VCaP (cell line): Measurements from ENCODE around the gene CASTOR2.
"Not testable (repeated sequence)": the region's sequence is repeated elsewhere in the genome, so short reads cannot be mapped to it uniquely, and the experiment has no call there.

ENCODE experiments used
- H3K27ac ChIP-seq: fragments of 450-650 bp; 2 replicates; pipeline ENCODE4 v1.5.1; 2017

Gene CASTOR2

DNA sequence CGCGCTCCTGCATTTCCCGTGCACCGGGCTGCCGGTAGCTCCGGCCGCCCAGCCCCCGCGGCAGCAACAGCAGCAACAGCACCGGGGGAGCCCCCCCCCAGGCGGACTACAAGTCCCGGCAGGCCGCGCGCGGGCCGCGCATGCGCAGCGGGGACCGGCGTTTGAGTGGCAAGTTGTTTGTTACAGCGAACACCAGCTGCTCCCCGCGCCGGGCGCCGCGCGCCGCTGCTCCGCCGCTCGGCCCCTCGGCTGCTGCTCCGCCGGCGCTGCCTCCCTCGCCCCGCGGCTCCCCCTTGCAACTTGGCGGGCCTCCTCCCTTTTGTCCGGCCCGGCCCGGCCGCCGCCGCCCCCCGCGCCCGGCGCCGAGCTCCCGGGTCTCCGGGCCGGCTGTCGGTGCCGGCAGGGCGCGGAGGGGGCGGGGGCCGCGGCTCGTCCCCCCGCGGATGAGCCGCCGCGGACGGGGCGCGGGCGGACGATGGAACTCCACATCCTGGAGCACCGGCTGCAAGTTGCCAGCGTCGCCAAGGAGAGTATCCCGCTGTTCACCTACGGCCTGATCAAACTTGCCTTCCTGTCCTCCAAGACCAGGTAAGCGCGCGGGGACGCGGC, at the start of gene CASTOR2:
TSS of gene CASTOR2 (plus strand) at position 195 of the 609 bp plus-strand sequence. CDS start at position 476, 281 bp downstream.
- H3K27ac ChIP-seq = not testable (repeated sequence)

DNA sequence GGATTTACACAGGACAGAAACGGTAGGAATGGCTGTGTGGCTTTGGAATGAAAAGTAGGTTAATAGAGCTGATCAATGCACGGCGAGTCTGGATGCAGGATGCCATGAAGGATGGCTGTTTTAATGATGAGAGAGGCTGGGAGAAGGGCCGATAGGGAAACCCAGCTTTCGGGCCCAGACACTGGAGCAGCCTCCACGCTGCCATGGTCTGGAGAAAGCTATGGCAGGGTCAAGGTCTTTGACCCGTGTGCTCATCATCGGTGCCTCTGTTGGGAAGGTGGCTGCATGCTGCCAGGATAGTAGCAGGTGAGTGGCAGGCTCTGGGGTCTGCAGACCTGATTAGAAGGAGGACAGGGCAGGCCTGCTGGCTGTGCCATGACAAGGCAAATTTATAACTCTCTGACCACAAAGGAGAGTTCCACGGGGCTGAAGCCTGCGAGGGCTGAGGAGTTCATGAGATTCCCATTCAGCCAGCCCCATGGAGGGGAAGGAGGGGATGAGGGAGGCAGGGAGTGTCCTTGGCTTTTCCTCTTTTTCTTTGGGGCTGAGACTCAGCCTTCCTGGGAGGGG, 42.1 kb upstream of the CASTOR2 start:
- not testable (repeated sequence) for H3K27ac ChIP-seq

DNA sequence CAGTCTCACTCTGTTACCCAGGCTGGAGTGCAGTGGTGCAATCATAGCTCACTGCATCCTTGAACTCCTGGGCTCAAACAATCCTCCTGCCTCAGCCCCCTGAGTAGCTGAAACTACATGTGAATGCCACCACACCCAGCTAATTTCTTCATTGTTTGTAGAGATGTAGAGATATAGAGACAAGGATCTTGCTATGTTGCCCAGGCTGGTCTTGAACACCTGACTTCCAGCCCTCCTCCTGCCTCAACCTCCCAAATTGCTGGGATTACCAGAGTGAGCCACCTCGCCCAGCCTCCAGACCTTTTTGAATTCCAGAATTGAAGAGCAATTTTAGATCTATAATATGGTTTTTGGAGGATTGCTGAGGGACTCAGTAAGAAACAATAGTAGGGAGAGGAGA, 40.9 kb upstream of the CASTOR2 start:
- H3K27ac ChIP-seq = not testable (repeated sequence)

DNA sequence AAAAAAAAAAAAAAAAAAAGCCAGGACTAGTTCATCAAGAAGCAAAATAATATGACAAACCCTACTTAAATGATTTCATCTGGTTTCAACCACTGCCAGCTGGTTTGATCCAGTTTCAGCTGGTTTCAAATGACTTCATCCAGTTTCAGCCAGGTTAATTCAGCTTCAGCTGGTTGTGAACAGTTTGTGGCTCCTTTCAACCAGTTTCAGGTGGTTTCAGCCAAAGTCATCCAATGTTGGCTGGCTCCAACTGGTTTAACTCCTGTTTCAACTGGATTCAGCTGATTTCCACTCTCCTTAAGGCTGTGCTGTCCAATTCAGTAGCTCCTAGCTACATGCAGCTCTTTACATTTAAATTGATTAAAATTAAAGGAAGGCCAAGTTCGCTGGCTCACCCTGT, 37.5 kb upstream of the CASTOR2 start:
- H3K27ac ChIP-seq = not testable (repeated sequence)

DNA sequence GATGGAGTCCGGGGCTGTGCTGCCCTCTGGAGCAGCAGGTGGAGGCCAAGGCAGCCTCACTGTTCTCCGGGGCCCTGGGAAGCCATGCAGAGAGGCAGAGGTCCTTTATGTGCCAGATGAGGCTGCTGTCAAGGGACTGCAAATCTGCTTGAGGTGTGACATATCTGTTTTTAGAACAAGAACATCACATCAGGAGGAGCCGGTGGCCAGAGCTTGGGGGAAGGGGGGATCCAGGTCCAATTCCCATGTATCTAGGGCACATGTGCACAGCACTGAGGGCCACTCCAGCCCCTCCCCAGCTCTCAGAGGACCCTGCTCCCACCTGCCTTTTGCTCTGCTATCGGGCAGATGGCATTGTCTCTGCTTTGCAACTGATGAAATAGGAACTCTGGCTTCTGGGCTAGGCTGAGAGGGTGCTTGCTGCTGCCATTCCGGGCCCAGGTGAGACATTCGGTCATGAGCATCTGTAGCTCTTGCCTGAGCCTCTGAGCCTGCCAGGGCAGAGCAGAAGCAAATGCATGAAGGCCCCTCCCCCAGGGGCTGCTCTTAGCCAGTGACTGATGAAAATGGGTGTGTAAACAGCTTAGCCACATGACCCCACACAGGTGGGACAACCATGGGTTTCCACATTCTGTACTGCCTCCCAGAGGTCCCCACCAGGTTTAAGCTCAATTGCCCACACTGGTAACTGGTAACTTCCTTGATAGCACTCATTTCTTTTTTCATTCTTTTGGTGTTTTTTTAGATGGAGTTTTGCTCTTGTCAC, 32.8 kb upstream of the CASTOR2 start:
- not testable (repeated sequence) for H3K27ac ChIP-seq

DNA sequence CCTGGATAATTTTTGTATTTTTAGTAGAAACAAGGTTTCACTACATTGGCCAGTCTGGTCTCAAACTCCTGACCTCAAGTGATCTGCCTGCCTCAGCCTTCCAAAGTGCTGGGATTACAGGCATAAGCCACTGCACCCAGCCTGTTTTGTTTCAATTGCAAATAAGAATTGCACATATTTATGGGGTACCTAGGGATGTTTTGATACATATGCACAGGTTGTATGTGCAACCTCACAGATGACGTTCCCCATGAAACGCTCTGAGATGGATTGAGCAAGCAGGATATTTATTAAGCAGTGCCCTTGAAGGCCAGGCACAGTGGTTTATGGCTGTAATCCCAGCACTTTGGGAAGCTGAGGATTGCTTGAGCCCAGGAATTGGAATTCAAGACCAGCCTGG, 25.1 kb upstream of the CASTOR2 start:
- not testable (repeated sequence) for H3K27ac ChIP-seq

DNA sequence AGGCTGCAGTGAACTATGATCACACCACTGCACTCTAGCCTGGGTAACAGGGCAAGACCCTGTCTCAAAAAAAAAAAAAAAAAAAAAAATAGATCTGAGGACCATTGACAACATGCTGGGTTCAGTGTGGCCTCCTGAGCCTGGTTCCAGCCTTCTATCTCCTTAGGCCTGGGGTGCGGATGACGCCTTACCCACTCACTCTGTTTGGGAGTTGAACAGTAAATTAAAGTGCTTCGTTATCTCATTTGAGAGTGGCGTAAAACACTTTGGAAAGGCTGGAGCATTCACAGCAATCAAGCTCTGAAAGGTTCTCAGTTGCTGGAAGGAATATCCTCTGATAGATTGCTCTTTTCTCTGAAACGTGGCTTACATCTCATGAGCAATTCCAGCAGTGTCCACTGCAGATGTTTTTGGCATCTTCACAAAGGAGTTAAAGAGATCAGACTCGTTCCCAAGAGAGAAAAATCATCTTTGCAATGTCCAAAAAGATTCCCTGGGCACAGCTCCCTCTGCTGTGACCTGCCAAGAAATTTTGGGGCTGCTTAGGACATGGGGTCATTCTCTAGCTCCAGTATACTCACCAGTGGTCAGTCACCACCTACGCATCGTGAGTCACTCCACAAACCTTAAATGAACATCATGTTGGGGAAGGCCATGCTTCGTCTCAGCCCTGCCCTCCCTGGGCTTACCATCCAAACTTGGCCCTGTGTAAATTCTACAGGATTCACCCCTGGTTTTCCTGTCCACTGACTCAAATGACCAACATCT, 23.0 kb upstream of the CASTOR2 start:
- not testable (repeated sequence) for H3K27ac ChIP-seq

DNA sequence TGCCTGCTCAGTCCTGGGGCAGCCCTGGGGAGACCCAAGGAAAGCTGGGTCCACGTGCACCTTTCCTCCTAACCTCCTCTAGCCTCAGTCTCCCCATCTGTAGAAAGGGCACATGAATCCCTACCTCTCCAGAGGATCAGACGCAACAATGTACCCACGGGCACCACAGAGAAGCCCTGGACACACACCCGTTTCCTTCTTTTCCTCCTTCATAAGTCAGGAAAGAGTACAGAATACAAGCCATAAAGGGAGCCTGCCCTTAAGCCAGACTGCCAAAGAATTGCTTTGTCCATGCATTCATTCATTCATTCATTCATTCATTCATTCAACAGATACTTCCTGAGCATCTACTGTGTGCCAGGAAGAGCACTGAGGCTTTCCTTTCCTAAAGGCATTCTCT, 20.6 kb upstream of the CASTOR2 start:
- H3K27ac ChIP-seq = not testable (repeated sequence)

DNA sequence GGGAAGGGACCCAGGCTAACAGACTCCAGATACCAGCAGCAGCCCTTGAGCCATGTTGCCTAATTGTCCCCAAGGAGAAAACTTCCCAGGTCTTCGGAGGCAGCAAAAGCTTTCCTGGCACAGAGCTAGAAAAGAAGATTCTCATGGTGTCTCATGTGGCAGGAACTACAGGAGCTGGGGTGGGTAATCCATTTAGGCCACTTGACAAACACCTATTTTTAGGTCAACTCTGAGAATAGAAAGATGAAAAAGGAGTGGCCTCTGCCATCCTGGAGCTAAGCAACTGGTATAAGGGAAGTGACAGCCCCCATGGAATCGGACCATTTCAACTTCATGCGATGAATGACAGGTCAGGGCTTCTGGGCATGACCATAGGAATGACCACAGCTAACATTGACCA, 16.8 kb upstream of the CASTOR2 start:
- H3K27ac ChIP-seq = not testable (repeated sequence)

DNA sequence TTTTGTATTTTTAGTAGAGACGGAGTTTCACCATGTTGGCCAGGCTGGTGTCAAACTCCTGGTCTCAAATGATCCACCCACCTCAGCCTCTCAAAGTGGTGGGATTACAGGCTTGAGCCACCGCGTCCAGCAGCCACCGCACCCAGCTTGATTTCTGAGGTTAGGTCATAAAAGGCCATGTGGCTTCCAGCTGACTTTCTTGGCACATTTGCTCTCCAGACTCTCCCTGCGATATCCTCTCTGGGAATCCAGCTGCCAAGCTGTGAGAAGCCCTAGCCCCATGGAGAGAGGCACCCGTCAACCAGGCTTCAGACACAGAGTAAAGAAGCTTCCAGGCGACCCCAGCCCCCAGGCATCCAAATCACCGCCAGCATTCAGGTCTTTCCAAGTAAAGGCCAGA, 10.7 kb upstream of the CASTOR2 start:
- not testable (repeated sequence) for H3K27ac ChIP-seq

DNA sequence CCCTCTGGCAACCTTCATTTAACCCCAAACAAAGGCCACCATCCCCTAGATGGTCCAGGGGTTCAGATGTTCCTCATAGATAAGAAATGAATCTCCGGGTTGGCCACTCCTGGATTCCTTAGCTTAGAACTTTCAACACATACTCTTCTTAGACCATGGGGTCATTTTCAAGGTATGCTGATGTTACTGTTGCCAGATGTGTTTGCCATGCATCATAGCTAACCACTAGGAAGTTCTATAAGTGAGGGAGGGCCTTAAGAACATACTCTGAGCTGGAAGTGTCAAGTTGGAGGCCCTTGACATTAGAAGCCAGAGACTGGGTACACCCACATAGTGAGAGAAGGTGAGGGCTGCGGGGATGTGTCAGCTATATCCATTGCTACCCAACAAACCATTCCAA, 6.2 kb upstream of the CASTOR2 start:
- H3K27ac ChIP-seq = not testable (repeated sequence)

DNA sequence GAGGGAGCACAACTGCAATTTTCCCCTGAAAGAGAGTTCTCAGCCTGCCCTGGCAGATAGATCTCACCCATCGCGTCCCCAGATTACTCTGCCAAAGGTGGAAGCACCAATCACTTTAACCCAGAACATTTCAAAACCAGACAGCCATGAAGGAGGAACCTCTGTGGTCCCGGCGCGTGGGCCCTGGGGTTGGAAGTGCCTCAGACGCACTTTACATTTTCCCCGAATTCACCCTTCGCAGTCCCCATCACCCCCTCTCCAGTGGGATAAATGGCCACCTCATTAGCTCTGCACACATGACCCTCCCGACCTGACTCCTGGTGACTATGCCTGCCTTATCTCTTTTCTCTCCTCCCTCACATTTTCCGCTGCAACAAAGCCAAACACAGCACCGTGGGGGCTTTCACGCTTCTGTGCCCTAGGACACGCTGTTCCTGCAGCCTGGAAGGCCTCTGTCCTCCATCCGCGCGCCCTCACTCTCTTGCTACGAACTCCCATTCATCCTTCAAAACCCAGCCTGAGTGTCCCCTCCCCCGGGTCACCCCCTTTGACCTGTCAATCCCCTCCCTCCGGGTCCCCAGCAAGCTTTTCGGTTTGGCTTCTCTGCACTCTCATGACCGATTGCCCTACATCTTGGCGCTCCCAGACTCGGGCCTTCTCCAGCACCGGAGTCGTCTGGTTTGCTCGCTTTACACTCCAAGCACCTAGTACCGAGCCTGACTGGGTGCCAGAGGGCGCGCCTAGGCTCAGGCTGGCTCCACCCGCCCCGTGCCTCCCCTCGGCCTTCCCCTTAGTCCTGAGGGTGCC, 598 bp upstream of the CASTOR2 start:
- not testable (repeated sequence) for H3K27ac ChIP-seq

DNA sequence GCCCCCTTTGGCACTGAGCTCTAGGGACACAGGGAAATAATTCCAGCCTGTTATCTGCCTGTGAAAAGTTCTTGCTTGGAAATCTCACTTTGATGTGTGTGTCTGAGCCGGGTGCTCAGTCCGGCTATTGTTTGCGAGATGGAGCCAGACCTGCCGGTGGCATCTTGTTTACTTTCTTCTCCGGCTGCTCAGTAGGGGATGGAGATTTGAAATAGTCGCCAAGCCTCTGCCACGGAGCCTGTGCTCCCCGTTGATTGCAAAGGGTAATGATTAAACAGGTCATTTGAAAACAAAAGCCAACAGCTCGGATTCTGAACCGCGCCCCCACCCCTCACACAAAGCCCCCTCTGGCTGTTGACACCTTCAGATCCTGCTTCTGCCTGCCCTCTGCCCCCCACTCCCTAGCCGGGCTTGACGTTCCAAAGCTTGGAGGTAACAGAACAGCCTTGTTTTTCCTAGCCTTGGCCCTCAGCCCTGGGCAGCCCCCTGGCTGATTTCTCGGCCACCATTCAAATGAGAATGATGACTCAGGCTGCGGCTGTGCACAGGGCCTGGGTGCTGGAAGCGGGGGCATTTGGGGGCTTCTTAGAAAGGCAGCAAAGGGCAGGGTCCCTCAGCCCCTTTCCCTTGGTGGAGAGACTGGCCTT, 1.8 kb downstream of the CASTOR2 start:
- H3K27ac ChIP-seq = not testable (repeated sequence)

DNA sequence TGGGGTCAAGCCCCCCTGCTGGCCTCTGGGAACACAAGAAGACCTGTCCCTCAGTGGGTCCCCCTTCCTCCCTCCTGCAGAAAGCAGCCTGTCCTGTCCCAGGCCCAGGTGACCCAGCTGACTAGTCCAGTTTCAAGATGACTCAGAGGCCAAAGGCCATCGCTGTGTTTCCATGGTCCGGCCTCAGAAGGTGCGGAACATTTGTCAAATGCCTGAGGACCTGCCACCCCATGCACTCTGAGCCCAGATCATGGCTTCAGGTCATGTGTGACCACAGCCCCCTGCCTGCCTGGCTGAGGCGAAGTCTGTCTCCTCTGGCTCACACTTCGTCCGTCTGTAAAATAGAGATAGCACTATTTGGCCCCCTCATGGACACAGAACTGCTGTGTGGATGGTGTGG, 2.4 kb downstream of the CASTOR2 start:
- not testable (repeated sequence) for H3K27ac ChIP-seq

DNA sequence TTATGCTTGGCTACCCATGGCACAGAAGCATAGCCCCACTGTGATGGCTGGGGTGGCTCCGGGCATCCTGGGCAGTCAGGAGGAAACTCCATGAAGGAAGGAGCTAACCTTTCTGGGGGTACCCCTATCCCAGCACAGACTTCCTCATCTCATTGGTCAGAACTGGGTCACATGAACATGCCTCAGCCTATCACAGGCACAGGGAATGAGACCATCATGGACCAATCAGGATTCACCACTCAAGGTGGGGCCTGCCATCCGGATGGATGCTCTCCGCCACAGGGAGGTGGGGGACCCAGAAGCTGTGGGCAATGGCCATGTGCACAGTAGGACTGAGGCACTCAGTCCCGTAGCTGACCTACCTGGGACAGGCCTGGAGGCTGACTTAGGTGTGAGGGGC, 6.9 kb downstream of the CASTOR2 start:
- not testable (repeated sequence) for H3K27ac ChIP-seq

DNA sequence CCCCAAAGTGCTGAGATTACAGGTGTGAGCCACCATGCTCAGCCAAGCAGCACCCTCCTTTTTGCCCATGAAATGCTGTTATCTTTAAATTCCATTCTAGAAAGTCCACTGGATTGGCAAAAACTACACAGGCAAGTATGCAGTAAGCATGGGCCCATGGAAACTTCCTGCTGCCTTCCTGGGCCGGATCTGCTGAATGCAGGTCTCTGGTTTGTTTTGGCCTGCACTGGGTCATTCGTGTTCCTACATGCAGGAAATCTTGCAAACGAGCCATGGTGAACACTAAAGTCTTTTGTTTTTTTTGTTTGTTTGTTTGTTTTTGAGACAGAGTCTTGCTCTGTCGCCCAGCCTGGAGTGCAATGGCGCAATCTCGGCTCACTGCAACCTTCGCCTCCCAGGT, 7.9 kb downstream of the CASTOR2 start:
- not testable (repeated sequence) for H3K27ac ChIP-seq

DNA sequence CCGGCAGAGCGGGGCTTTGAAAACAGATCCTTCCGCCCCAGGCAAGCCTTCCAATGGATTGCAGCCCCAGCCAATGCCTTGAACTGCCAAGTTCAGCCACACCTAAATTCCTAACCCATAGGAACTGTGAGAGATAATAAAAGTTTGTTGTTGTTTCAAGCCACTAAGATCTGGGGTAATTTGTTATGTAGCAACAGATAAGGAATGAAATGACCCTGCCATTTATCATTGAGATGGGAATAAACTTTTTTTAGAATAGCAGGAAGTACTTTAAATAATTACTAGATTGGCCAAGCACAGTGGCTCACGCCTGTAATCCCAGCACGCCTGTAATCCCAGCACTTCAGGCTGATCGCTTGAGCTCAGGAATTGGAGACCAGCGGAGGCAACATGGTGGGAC, 11.5 kb downstream of the CASTOR2 start:
- H3K27ac ChIP-seq = not testable (repeated sequence)

DNA sequence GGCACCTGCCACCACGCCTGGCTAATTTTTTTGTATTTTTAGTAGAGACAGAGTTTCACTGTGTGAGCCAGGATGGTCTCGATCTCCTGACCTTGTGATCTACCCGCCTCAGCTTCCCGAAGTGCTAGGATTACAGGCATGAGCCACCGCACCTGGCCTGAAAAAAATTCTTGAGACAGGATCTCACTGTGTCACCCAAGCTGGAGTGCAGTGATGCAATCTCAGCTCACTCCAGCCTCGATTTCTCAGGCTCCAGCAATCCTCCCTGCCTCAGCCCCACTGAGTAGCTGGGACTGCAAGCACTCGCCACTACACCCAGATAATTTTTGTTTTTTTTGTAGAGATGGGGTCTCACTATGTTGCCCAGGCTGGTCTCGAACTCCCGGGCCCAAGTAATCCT, 13.0 kb downstream of the CASTOR2 start:
- H3K27ac ChIP-seq = not testable (repeated sequence)

DNA sequence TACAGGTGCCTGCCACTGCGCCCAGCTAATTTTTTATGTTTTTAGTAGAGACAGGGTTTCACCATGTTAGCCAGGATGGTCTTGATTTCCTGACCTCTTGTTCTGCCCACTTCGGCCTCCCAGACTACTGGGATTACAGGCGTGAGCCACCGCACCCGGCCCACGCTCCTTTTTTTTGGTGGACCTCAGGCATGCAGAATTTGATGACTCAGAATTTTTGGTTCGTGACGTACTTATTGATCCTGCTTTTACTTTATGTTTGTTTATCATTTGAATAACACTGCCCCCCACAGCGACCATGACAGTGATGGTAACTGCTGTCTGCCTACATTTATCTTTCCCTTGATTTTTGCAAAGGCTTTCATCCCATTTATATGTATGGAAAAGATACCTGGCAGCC, 23.9 kb downstream of the CASTOR2 start:
- H3K27ac ChIP-seq = not testable (repeated sequence)
